Fibroblast of villous mesenchyme (primary cell): ENCODE measurements around the gene PTPRN2. TPM values are rescaled to one million over a fixed set of nuclear protein-coding genes. Genes with fewer than 3 reads are reported as not detected.
"Not testable (repeated sequence)": the region's sequence is repeated elsewhere in the genome, so short reads cannot be mapped to it uniquely, and the experiment has no call there.

Source experiments
- DNase-seq: peaks from one replicate; pipeline ENCODE4 v3.0.0-alpha.2; 2010; ENCODE audit warnings: low read depth
- H3K4me3 ChIP-seq: 2 replicates; pipeline ENCODE4 v1.5.1; 2011; ENCODE audit warnings: low read depth, mild to moderate bottlenecking, low read length
- total RNA-seq: library from RNA; depleted of rRNA; stranded (reverse); fragments of >200 nt; gene quantifications from 2 replicates; pipeline ENCODE4 v1.2.3, GENCODE V29; 2012
- TF ChIP-seq, protein P1 (sequence below): IDR thresholded peaks from 2 replicates; pipeline ENCODE4 v1.5.1; 2012; ENCODE audit warnings: low read depth, mild to moderate bottlenecking, low read length; ENCODE audit not compliant: insufficient read depth

Gene PTPRN2
- total RNA-seq, 1 donor: not detected

DNA sequence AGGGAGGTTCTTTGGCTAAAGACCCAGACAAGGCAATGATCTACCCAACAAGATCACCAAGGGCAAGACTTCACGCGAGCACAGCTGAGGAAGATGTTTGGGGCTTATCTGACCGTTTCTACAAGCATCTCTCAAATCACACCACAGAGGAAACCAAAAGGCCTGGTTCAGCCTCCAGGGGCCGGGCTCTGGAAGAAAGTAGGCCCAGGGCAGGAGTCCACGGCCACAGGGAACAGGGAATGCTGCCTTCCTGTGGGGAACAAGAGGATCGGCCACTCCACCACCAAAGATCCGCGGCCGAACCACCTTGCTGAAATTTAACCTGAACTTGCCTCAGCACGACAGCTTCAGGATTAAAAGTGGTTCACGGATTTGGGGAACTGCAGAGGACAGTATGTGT is 332.5 kb downstream of the PTPRN2 start:
- DNase-seq: no peak
- TF ChIP-seq, protein P1, sequence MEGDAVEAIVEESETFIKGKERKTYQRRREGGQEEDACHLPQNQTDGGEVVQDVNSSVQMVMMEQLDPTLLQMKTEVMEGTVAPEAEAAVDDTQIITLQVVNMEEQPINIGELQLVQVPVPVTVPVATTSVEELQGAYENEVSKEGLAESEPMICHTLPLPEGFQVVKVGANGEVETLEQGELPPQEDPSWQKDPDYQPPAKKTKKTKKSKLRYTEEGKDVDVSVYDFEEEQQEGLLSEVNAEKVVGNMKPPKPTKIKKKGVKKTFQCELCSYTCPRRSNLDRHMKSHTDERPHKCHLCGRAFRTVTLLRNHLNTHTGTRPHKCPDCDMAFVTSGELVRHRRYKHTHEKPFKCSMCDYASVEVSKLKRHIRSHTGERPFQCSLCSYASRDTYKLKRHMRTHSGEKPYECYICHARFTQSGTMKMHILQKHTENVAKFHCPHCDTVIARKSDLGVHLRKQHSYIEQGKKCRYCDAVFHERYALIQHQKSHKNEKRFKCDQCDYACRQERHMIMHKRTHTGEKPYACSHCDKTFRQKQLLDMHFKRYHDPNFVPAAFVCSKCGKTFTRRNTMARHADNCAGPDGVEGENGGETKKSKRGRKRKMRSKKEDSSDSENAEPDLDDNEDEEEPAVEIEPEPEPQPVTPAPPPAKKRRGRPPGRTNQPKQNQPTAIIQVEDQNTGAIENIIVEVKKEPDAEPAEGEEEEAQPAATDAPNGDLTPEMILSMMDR: no peak
- H3K4me3 ChIP-seq: no peak overlapping the region

DNA sequence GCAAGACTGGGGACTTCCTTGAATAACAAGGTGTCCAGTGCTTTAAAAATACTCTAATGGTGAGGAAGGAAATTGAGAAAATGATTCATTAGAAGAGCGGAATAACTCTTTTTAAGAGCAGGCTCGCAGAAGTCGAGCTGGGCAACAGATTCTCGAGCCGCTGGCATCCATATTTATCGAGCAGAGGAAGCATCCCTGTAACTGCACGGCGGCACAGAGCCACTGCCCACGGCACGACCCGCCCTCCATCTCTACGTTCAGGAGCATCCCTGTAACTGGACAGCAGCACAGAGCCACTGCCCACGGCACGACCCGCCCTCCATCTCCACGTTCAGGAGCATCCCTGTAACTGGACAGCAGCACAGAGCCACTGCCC is 334.0 kb downstream of the PTPRN2 start:
- H3K4me3 ChIP-seq, DNase-seq: not testable (repeated sequence)

DNA sequence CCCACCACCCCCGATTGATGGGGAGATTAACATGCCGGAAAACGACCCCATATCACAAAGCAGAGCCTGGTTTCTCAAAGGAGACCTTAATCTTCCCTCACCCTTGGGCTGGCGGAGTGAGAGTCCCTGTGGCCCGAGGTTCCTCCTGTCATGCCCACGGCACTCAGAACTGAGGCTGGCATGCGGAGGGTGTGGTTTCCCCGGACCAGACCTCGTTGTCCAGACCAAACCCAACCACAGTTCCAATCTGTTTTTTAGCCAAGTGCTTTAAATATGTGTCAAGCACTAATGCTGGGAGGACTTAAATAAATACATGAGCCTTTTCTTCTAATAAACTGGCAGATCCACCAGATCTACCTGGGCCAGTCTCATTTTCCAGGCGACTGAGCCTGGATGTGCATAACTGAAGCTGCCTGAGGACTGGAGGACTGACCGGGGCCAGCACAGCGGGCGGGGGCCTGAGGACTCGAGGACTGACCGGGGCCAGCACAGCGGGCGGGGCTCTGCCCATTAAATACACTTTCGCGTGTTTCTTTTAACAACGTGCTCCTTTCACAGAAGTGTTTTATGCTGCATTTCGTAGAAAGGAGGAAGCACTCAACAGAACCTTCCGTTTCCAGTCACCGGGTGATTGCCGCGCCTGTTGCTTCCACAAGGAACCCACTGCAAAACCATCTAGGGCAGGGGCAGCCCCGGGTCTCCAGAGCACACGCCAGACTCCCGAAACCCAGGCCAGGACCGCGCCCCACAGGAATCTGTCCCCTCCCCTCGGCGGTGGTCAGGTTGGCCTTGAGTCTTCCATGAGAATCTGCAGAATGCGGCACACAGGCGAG is 334.6 kb downstream of the PTPRN2 start:
- H3K4me3 ChIP-seq: no peak overlapping the region
- TF ChIP-seq, protein P1: no peak
- DNase-seq: no peak

DNA sequence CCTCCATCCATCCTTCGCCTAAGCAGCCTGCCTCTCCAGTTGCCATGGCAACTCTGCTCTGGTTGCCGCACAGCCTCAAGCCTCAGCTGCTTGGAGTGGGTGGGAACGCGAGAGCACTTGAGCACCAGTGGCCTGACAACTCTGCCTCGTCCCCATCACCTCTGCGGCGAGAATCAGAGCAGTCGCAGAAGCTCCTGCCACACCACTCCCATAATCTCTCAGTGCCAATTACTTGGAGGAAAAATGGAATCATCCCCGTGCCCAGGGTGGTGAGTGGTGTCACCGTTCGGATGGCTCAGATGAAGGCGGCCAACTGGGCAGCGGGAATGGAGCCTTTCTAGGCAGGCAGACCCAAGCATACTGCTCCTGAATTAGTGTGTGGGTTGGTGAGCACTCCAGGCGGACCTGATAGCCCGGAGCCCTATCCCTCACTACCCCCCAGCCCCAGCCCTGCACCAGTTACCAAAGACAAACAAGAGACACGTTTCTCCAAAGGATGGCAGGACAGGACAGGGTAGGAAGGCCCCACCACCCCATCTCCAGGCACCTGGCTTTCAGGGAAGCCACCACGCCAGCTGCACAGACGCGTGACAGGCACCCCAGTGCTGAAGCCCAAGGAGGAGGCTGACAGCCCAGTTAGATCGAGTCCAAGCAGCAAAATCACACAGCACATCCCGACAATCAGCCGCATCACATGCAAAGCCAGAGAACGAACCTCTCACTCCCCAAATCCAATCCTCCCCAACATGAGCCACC is 335.4 kb downstream of the PTPRN2 start:
- no peak for DNase-seq
- no peak overlapping the region for H3K4me3 ChIP-seq
- TF ChIP-seq, protein P1: no peak

DNA sequence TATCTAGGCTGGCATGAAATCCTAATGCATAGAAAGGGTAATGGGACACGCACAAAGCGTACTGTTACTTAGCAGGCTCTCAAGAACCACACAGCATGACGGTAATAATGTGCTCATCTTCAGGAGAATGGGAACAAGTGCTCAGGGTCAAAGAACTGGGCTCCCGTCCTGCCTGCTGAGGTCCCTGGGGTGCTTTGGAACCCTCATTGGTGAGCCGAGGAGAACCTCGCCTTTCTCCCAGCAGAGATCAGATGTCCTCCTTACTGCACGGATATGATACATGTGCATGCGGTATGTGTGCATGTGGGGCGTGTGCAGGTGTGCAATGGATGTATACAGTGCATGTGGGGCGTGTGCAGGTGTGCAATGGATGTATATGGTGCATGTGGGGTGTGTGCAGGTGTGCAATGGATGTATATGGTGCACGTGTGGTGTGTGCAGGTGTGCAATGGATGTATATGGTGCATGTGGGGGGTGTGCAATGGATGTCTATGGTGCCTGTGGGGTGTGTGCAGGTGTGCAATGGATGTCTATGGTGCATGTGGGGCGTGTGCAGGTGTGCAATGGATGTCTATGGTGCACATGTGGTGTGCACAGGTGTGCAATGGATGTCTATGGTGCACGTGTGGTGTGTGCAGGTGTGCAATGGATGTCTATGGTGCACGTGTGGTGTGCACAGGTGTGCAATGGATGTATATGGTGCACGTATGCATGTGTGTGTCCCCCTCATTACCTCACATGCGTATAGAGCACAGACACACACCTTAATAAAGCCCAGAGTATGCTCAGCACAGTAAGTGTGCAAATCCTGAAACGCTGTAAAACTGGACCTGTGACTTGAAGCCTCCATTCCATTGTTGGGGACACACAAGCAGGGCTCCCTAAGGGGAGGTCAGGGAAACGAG is 336.3 kb downstream of the PTPRN2 start:
- no peak overlapping the region for H3K4me3 ChIP-seq
- TF ChIP-seq, protein P1: no peak
- DNase-seq: no peak

DNA sequence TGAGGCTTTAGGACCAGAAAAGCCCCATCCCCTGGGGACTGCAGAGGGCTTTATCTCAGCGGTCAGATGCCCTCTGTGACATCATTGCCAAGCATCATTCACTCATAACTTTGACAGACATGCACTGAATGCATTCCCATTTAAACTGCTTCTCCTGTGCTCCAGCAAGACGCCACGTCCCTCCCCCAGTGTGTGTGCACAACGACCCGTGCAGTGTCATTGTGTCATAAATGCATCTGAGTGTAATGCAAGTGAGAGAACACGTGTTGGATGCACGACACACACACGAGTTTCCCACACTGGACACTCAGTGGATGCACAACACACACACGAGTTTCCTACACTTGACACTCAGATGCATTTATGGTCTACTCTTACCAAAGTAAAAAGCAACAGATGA is 337.9 kb downstream of the PTPRN2 start:
- DNase-seq: no peak
- H3K4me3 ChIP-seq: no peak overlapping the region
- TF ChIP-seq, protein P1: no peak

DNA sequence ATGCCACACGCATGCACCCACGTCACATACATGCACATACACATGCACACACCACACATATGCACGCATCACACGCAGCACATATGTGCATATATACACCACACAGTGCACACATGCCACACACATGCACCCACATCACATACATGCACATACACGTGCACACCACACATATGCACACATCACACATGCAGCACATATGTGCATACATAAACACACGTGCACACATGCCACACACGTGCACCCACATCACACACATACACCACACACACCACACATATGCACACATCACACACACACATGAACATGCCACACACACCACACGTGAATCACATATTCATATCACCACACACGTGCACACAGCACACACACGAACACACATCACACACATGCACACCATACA is 338.8 kb downstream of the PTPRN2 start:
- TF ChIP-seq, protein P1: no peak
- H3K4me3 ChIP-seq: no peak overlapping the region
- no peak for DNase-seq
